ENCODE results near the gene CIAO2B. TPM values are rescaled to one million over a fixed set of nuclear protein-coding genes. Genes with fewer than 3 reads are reported as not detected.

CIAO2B gene
- total RNA-seq, 4 donors from 2014 or later: 83.1 to 101 (median 95.5) TPM

DNA sequence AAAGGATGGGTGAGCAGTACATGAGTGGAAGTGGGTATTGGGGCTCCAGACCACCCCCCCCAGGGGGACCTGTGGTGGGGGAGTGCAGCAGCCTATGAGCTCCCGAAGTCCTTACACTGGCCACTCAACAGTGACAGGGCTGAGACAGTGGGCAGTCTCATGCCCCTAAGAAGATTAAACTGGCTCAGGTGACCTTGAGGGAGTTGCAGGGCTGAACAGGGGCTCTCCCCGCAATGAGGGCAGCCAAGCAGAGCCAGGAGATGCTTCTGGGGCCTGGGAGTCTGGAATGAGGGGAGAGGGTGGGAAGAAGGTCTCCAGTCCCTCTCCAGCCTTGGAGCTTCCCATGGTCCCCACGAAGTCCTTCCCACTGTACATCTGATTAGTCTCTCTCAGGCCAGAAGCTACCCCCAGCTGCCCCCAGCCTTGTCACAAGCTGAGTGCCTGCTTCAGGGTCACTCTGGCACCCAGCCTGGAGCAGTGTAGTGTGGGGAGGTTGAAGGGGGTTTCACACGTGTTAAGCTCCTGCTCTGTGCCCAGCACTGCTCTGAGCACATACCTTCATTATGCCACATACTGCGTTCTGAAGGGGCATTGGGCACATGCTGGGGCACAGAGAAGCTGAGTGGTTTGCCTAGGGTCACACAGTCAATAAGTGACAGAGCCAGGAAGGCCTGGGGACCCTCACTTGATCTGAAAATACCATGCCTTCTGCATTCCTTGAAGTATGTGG is 14.5 kb downstream of the CIAO2B start:
- Histone ChIP-seq H3K4me1 (peaks cover 39 to 63% (median 59%) of the 10 kb centered on the region in 4 donors), H3K36me3 (peaks cover 11 to 26% (median 13%) of the 10 kb centered on the region in 4 donors), H3K9me3 (no peaks in the 10 kb centered on the region), H3K27me3 (peaks cover 0 to 3% (median 0%) of the 10 kb centered on the region in 4 donors), H3K4me3 (no peak overlapping the region), H3K27ac (replicated peaks in 1 of 4) (peak overlapping the region in 3 of 4 donors; percentile 92 to 95 (median 94))
- TF ChIP-seq, protein P1, sequence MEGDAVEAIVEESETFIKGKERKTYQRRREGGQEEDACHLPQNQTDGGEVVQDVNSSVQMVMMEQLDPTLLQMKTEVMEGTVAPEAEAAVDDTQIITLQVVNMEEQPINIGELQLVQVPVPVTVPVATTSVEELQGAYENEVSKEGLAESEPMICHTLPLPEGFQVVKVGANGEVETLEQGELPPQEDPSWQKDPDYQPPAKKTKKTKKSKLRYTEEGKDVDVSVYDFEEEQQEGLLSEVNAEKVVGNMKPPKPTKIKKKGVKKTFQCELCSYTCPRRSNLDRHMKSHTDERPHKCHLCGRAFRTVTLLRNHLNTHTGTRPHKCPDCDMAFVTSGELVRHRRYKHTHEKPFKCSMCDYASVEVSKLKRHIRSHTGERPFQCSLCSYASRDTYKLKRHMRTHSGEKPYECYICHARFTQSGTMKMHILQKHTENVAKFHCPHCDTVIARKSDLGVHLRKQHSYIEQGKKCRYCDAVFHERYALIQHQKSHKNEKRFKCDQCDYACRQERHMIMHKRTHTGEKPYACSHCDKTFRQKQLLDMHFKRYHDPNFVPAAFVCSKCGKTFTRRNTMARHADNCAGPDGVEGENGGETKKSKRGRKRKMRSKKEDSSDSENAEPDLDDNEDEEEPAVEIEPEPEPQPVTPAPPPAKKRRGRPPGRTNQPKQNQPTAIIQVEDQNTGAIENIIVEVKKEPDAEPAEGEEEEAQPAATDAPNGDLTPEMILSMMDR (IDR thresholded peaks at IDR 0.05): no peak
- TF ChIP-seq POLR2A (IDR thresholded peaks at IDR 0.05; ENCODE audit: low read depth) (no peak), EP300 (IDR thresholded peaks at IDR 0.05) (no peak), POLR2AphosphoS5 (IDR thresholded peaks at IDR 0.05) (no peak)
- WGBS: 71% methylated on average over 3 of the region's 5 CpGs
- DNase-seq (ENCODE audit: extremely low spot score): no peak
- intact Hi-C loops (cut with DNase I): no loop called here

DNA sequence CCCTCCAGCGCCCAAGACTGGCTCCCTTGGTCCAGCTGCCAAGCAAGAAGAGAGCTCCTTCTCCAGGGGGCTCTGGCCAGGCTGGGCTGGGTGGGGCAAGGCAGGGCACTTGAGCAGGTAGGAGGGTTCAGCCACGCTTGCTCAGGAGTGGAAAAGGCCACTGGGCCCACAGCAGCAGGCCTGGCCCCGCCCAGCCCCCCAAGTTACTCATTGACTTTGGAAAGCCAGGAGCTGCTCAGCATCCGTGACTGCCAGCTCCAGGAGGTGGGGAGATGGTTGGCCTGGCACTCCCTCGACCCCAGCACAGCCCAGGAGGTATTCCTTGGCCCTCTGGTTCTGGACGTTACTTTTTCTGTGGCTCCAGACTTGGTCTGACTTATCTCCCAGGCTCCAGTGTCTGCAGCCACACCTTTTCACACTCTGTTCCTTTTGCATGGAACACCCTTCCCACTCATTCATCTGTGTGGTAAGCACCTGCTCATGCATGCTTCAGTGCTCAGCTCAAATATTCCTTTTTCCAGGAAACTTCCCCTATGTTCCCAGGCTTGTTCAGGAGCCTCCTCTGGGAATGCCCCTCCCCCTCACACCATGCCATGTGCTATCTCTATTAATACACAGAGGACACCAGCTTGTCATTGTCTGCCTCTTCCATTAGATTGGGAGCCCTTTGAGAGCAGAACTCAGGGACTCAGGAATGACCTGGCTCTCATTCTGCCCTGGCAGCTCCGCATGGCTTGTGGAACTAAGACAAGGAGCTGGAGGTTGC is 15.2 kb downstream of the CIAO2B start, which contains the start of gene CDH16:
TSS of gene CDH16 (minus strand) at position 83 of the 766 bp plus-strand sequence. CDS start 820 bp downstream, outside the sequence.
- H3K9me3 ChIP-seq: no peaks in the 10 kb centered on the region
- H3K27ac ChIP-seq (replicated peaks in 1 of 4): peak within 1 kb of the TSS in 3 of 4 donors; percentile 92 to 95 (median 94)
- no peak for DNase-seq (ENCODE audit: extremely low spot score)
- intact Hi-C loops (cut with DNase I): no loop called here
- H3K27me3 ChIP-seq: peaks cover 0 to 2% (median 0%) of the 10 kb centered on the region in 4 donors
- peaks cover 11 to 21% (median 13%) of the 10 kb centered on the region in 4 donors for H3K36me3 ChIP-seq
- H3K4me1 ChIP-seq: peaks cover 39 to 55% (median 52%) of the 10 kb centered on the region in 4 donors
- no peak within 1 kb of the TSS for H3K4me3 ChIP-seq
- TF ChIP-seq POLR2A (IDR thresholded peaks at IDR 0.05; ENCODE audit: low read depth) (no peak), POLR2AphosphoS5 (IDR thresholded peaks at IDR 0.05) (no peak), EP300 (IDR thresholded peaks at IDR 0.05) (no peak)
- TF ChIP-seq, protein P1 (IDR thresholded peaks at IDR 0.05): no peak
- 69% methylated on average over 6 of the region's 7 CpGs for WGBS

DNA sequence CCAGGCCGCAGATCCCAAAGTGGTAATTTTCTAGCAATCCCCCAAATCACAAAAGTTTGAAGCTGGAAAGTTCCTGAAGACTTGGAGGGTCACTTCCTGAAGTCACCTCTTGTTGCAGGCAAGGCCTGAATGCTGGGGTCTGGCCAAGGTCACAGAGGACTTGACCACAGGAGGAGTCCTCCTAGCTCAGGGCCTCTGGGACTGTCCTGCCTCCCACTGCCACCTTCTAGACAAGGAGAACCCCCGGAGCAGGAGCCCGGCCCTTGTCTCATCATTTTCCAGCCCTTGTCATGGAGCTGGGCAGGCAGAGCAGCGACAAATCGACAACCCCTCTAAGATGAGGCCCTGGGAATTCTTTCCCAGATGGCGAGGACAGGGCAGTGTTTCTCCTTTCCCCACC is 15.8 kb downstream of the CIAO2B start:
- Histone ChIP-seq H3K4me1 (peaks cover 34 to 49% (median 45%) of the 10 kb centered on the region in 4 donors), H3K27ac (replicated peaks in 1 of 4) (no peak overlapping the region), H3K27me3 (no peaks in the 10 kb centered on the region), H3K9me3 (no peaks in the 10 kb centered on the region), H3K4me3 (no peak overlapping the region), H3K36me3 (peaks cover 11 to 15% (median 13%) of the 10 kb centered on the region in 4 donors)
- intact Hi-C loops (cut with DNase I): no loop called here
- no peak for TF ChIP-seq POLR2A (IDR thresholded peaks at IDR 0.05; ENCODE audit: low read depth)
- TF ChIP-seq POLR2AphosphoS5 (IDR thresholded peaks at IDR 0.05): no peak
- 89% methylated on average over 6 of the region's 6 CpGs for WGBS
- no peak for DNase-seq (ENCODE audit: extremely low spot score)

DNA sequence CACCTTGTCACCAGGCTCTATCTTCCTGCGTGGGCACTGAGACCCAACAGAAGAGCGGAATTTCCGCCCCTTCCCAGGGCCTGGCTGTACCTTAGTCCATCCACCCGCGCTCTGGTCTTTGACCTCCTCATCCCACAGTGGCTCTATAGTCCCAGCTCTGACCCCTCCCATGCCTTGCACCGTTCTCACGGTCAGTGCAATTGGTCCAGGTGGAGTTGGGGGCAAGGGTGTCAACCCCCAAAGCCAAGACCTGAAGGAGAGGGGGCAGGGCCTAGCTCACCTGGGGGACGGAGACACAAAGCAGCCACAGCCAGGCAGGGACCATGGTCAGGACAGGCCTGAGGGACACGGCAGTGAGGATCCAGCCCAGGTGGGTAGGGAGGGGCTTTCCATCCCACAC is 16.5 kb downstream of the CIAO2B start:
- H3K4me3 ChIP-seq: no peak overlapping the region
- intact Hi-C loops (cut with DNase I): no loop called here
- H3K36me3 ChIP-seq: peaks cover 11 to 14% (median 13%) of the 10 kb centered on the region in 4 donors
- TF ChIP-seq, protein P1 (IDR thresholded peaks at IDR 0.05): no peak
- TF ChIP-seq POLR2AphosphoS5 (IDR thresholded peaks at IDR 0.05): no peak
- no peak for TF ChIP-seq POLR2A (IDR thresholded peaks at IDR 0.05; ENCODE audit: low read depth)
- no peak for TF ChIP-seq EP300 (IDR thresholded peaks at IDR 0.05)
- no peak overlapping the region for H3K27ac ChIP-seq (replicated peaks in 1 of 4)
- no peaks in the 10 kb centered on the region for H3K9me3 ChIP-seq
- DNase-seq (ENCODE audit: extremely low spot score): no peak
- WGBS: 78% methylated on average over 9 of the region's 9 CpGs
- no peaks in the 10 kb centered on the region for H3K27me3 ChIP-seq
- H3K4me1 ChIP-seq: peaks cover 30 to 43% (median 39%) of the 10 kb centered on the region in 4 donors

DNA sequence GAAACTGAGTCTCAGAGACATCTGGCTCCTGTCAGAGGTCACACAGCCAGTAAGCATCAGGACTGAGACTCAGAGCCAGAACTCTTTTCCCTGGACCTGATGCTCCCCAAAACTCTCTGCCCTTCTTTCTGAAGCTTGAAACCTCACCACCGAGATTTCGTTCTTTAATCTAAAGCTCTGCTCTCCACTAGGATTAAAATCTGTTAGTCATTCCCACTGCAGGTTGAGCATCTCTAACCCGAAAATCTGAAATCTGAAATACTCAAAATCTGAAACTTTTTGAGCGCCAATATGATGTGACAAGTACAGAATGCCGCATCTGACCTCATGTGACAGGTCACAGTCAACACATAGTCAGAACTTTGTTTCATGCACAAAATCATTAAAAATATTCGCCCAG is 17.7 kb downstream of the CIAO2B start:
- WGBS: 89% methylated on average over 6 of the region's 6 CpGs
- H3K27me3 ChIP-seq: no peaks in the 10 kb centered on the region
- intact Hi-C loops (cut with DNase I): no loop called here
- H3K27ac ChIP-seq (replicated peaks in 1 of 4): no peak overlapping the region
- peaks cover 25 to 30% (median 28%) of the 10 kb centered on the region in 4 donors for H3K4me1 ChIP-seq
- no peak overlapping the region for H3K4me3 ChIP-seq
- TF ChIP-seq, protein P1 (IDR thresholded peaks at IDR 0.05): no peak
- TF ChIP-seq POLR2A (IDR thresholded peaks at IDR 0.05; ENCODE audit: low read depth) (no peak), POLR2AphosphoS5 (IDR thresholded peaks at IDR 0.05) (no peak), EP300 (IDR thresholded peaks at IDR 0.05) (no peak)
- no peak for DNase-seq (ENCODE audit: extremely low spot score)
- no peaks in the 10 kb centered on the region for H3K9me3 ChIP-seq
- H3K36me3 ChIP-seq: peaks cover 2 to 5% (median 3%) of the 10 kb centered on the region in 4 donors

All from esophagus muscularis mucosa (tissue), 4 donors.